IMR-90 (cell line): ENCODE measurements around the gene FNDC4. TPM values are rescaled to one million over a fixed set of nuclear protein-coding genes. Genes with fewer than 3 reads are reported as not detected.

Source experiments
- ATAC-seq: fragments of 200-7000 bp; cut with Tn5 transposase; 2 replicates; pipeline ENCODE4 v1.9.1; 2020; ENCODE audit warnings: low read depth, mild to moderate bottlenecking, moderate library complexity
- BruUV-seq: library from RNA; stranded (reverse); fragments of 400-500 nt; replicated peaks from 2 replicates; lab custom pipeline; 2021; lab: Mats Ljungman, UMichigan
- CTCF ChIA-PET: fragments of 300-600 bp; formaldehyde crosslinking; extraction: SDS; loops from one replicate; lab custom pipeline; 2021; ENCODE audit warnings: antibody characterized with exemption; lab: Yijun Ruan, JAX
- POLR2A ChIA-PET: fragments of 300-600 bp; sonication (Branson Sonifier 250); formaldehyde crosslinking; loops from one replicate; lab custom pipeline; 2022; ENCODE audit warnings: antibody characterized with exemption; ENCODE audit not compliant: unreplicated experiment; lab: Charles Lee
- DNase-seq: peaks from one replicate; pipeline ENCODE4 v3.0.0; 2013
- H2AFZ ChIP-seq: replicated peaks from 2 replicates; pipeline ENCODE3; 2013; ENCODE audit warnings: low read length, mild to moderate bottlenecking; ENCODE audit not compliant: poor library complexity
- H2AK5ac ChIP-seq: 2 replicates; pipeline ENCODE4 v1.6.1; 2013; ENCODE audit warnings: low read depth, low read length, inconsistent platforms
- H2AK9ac ChIP-seq: replicated peaks from 2 replicates; pipeline ENCODE3; 2013; ENCODE audit warnings: mild to moderate bottlenecking, low read depth, low read length, moderate library complexity; ENCODE audit not compliant: poor library complexity
- H2BK120ac ChIP-seq: 2 replicates; pipeline ENCODE4 v1.6.1; 2013; ENCODE audit warnings: low read depth, low read length, inconsistent platforms
- H2BK15ac ChIP-seq: 3 replicates; pipeline ENCODE4 v1.6.1; 2013; ENCODE audit warnings: low read depth, low read length, inconsistent platforms
- H2BK20ac ChIP-seq: 2 replicates; pipeline ENCODE4 v1.6.1; 2013; ENCODE audit warnings: low read depth, mild to moderate bottlenecking, inconsistent platforms, low read length, moderate library complexity
- H2BK5ac ChIP-seq: 2 replicates; pipeline ENCODE4 v1.6.1; 2013; ENCODE audit warnings: mild to moderate bottlenecking, low read depth, low read length, inconsistent platforms; ENCODE audit not compliant: poor library complexity, severe bottlenecking
- H3K14ac ChIP-seq: replicated peaks from 2 replicates; pipeline ENCODE4 v1.6.1; 2013; ENCODE audit warnings: low read depth, low read length, inconsistent platforms
- H3K18ac ChIP-seq: 2 replicates; pipeline ENCODE4 v1.6.1; 2013; ENCODE audit warnings: low read depth, low read length, control low read depth
- H3K23ac ChIP-seq: 2 replicates; pipeline ENCODE4 v1.6.1; 2013; ENCODE audit warnings: low read depth, low read length, inconsistent platforms
- H3K27ac ChIP-seq: 2 replicates; pipeline ENCODE4 v1.5.1; 2013; ENCODE audit warnings: mild to moderate bottlenecking, control low read depth, low read length; ENCODE audit not compliant: insufficient read depth
- H3K27me3 ChIP-seq: 2 replicates; pipeline ENCODE4 v1.6.1; 2013; ENCODE audit warnings: low read length; ENCODE audit not compliant: control insufficient read depth, insufficient read depth
- H3K36me3 ChIP-seq: 2 replicates; pipeline ENCODE4 v1.6.1; 2013; ENCODE audit warnings: low read length, mixed read lengths; ENCODE audit not compliant: control insufficient read depth, insufficient read depth
- H3K4ac ChIP-seq: 2 replicates; pipeline ENCODE4 v1.6.1; 2013; ENCODE audit warnings: low read depth, low read length, inconsistent platforms
- H3K4me1 ChIP-seq: 2 replicates; pipeline ENCODE4 v1.6.1; 2013; ENCODE audit warnings: low read length, mixed read lengths; ENCODE audit not compliant: control insufficient read depth, insufficient read depth
- H3K4me2 ChIP-seq: 2 replicates; pipeline ENCODE4 v1.6.1; 2013; ENCODE audit warnings: low read depth, mild to moderate bottlenecking, control low read depth, low read length, moderate library complexity
- H3K4me3 ChIP-seq: 2 replicates; pipeline ENCODE4 v1.5.1; 2013; ENCODE audit warnings: low read depth, mild to moderate bottlenecking, control low read depth, low read length, moderate library complexity; ENCODE audit not compliant: insufficient read depth
- H3K56ac ChIP-seq: 2 replicates; pipeline ENCODE4 v1.6.1; 2013; ENCODE audit warnings: low read length, inconsistent platforms; ENCODE audit not compliant: insufficient read depth; ENCODE audit errors: extremely low read depth
- H3K79me1 ChIP-seq, 2 experiments: 2 replicates each; pipeline ENCODE4 v1.6.1; 2013; ENCODE audit warnings: low read length in 2 of 2, inconsistent platforms in 1 of 2, low read depth in 1 of 2
- H3K9ac ChIP-seq: 2 replicates; pipeline ENCODE4 v1.6.1; 2013; ENCODE audit warnings: low read depth, low read length, control low read depth
- H3K9me1 ChIP-seq: 2 replicates; pipeline ENCODE4 v1.6.1; 2013; ENCODE audit warnings: low read length, inconsistent platforms; ENCODE audit not compliant: insufficient read depth
- H3K9me3 ChIP-seq: 2 replicates; pipeline ENCODE4 v1.6.1; 2013; ENCODE audit warnings: low read length; ENCODE audit not compliant: control insufficient read depth, insufficient read depth
- H4K20me1 ChIP-seq: 2 replicates; pipeline ENCODE4 v1.6.1; 2013; ENCODE audit warnings: low read length, inconsistent platforms; ENCODE audit not compliant: insufficient read depth
- H4K5ac ChIP-seq: 2 replicates; pipeline ENCODE4 v1.6.1; 2013; ENCODE audit warnings: mild to moderate bottlenecking, low read depth, low read length, control low read depth
- H4K8ac ChIP-seq, 2 experiments: 2 replicates each; pipeline ENCODE4 v1.6.1; 2013; ENCODE audit warnings: low read depth in 2 of 2, low read length in 2 of 2, control low read depth in 1 of 2, inconsistent platforms in 1 of 2
- H4K91ac ChIP-seq: 2 replicates; pipeline ENCODE4 v1.6.1; 2013; ENCODE audit warnings: low read depth, low read length, inconsistent platforms; ENCODE audit not compliant: insufficient read depth
- BHLHE40 ChIP-seq: fragments of 150-350 bp; IDR thresholded peaks from 2 replicates; pipeline ENCODE4 v1.6.1; 2016; ENCODE audit warnings: mild to moderate bottlenecking, low read depth, low read length
- CEBPB ChIP-seq: IDR thresholded peaks from 2 replicates; pipeline ENCODE4 v1.6.1; 2012; ENCODE audit warnings: low read depth, low read length, improper control_type of control experiment
- CHD1 ChIP-seq: IDR thresholded peaks from 2 replicates; pipeline ENCODE4 v1.6.1; 2012; ENCODE audit warnings: low read depth, low read length, improper control_type of control experiment
- FOS ChIP-seq: fragments of 150-350 bp; IDR thresholded peaks from 2 replicates; pipeline ENCODE4 v1.6.1; 2016; ENCODE audit warnings: low read depth, low read length
- MAFK ChIP-seq: IDR thresholded peaks from 2 replicates; pipeline ENCODE4 v1.6.1; 2012; ENCODE audit warnings: low read depth, low read length, improper control_type of control experiment
- MAZ ChIP-seq: IDR thresholded peaks from 2 replicates; pipeline ENCODE4 v1.6.1; 2012; ENCODE audit warnings: low read depth, mild to moderate bottlenecking, low read length, improper control_type of control experiment, moderate library complexity, borderline replicate concordance
- MXI1 ChIP-seq: IDR thresholded peaks from 2 replicates; pipeline ENCODE4 v1.6.1; 2012; ENCODE audit warnings: low read depth, mild to moderate bottlenecking, low read length, moderate library complexity, borderline replicate concordance
- NFE2L2 ChIP-seq: fragments of 150-350 bp; IDR thresholded peaks from 2 replicates; pipeline ENCODE4 v1.6.1; 2016; ENCODE audit warnings: low read depth, mild to moderate bottlenecking, low read length
- POLR2A ChIP-seq: IDR thresholded peaks from 2 replicates; pipeline ENCODE4 v1.6.1; 2012; ENCODE audit warnings: mild to moderate bottlenecking, low read depth, low read length
- RAD21 ChIP-seq: IDR thresholded peaks from 2 replicates; pipeline ENCODE4 v1.6.1; 2012; ENCODE audit warnings: low read length, improper control_type of control experiment
- RCOR1 ChIP-seq: IDR thresholded peaks from 2 replicates; pipeline ENCODE4 v1.6.1; 2012; ENCODE audit warnings: mild to moderate bottlenecking, low read length, improper control_type of control experiment; ENCODE audit not compliant: insufficient replicate concordance
- RFX5 ChIP-seq: IDR thresholded peaks from 2 replicates; pipeline ENCODE4 v1.8.0; 2012; ENCODE audit warnings: low read depth, mild to moderate bottlenecking, low read length, moderate library complexity
- SMC3 ChIP-seq: fragments of 150-350 bp; IDR thresholded peaks from 2 replicates; pipeline ENCODE4 v1.6.1; 2016; ENCODE audit warnings: low read depth, mild to moderate bottlenecking, antibody characterized with exemption, low read length, moderate library complexity
- WGBS, 2 experiments: methylation state at CpG; one replicate each; pipeline versions ENCODE4 v1.1.5 to v1.1.7; 2013; ENCODE audit warnings: missing lambda C conversion rate in 2 of 2; ENCODE audit not compliant: insufficient read length in 1 of 2; ENCODE audit errors: extremely low coverage in 2 of 2; 5-methylcytosine and 5-hydroxymethylcytosine counted together
- dilution Hi-C: fragments of 300-500 bp; cut with HindIII; formaldehyde crosslinking; loops from one replicate; pipeline ENCODE4 v1.14.3; 2018; ENCODE audit warnings: low sequenced_read_pairs; ENCODE audit not compliant: unreplicated experiment
- in situ Hi-C: fragments of 300-500 bp; cut with MboI; formaldehyde crosslinking; loops from 3 replicates; pipeline ENCODE4 v1.14.3; 2019; ENCODE audit warnings: low sequenced_read_pairs, inconsistent platforms, mixed read lengths
- intact Hi-C: fragments of 100-400 bp; cut with micrococcal nuclease; formaldehyde crosslinking; loops from 2 replicates; pipeline ENCODE4 v1.10.0; 2022
- polyA plus RNA-seq, 3 experiments: library from polyadenylated mRNA; depleted of rRNA; stranded (reverse); fragments of >200 nt; gene quantifications; 2 replicates each; pipeline ENCODE4 v1.2.3, GENCODE V29; 2012; ENCODE audit warnings: low replicate concordance in 1 of 3
- total RNA-seq: library from RNA; depleted of rRNA; stranded (reverse); fragments of >200 nt; gene quantifications from 2 replicates; pipeline ENCODE4 v1.2.3, GENCODE V29; 2012
- TF ChIP-seq, protein P1 (sequence below): fragments of 150-350 bp; IDR thresholded peaks from 2 replicates; pipeline ENCODE4 v1.6.1; 2016; ENCODE audit warnings: low read depth, mild to moderate bottlenecking, low read length, moderate library complexity, borderline replicate concordance
- TF ChIP-seq, protein P2 (sequence below): fragments of 150-350 bp; IDR thresholded peaks from 2 replicates; pipeline ENCODE4 v1.6.1; 2017; ENCODE audit warnings: mild to moderate bottlenecking, antibody characterized with exemption, low read length, low read depth
- TF ChIP-seq, protein P3 (sequence below): conservative IDR thresholded peaks from 2 replicates; pipeline ENCODE4 v1.5.1; 2012; ENCODE audit warnings: mild to moderate bottlenecking, low read depth, low read length, improper control_type of control experiment

The FNDC4 gene
- total and polyA plus RNA-seq, 2 of the 4 experiments (the other 2 are of a cell fraction): 7.3 to 11.1 TPM

DNA sequence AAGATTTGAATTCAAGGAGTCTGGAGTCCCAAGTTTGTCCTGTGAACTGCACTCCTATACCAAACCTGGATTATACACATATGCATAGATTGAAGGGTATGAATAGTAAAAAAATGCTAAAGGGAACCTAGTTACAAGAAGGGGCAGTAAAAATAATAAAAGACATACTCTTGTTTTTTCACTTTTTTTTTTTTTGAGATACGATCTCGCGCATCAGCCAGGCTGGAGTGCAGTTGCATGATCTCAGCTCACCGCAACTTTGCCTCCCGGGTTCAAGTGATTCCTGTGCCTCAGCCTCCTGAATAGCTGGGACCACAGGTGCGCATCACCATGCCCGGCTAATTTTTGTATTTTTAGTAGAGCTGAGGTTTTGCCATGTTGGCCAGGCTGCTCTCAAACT is 30.6 kb downstream of the FNDC4 start:
- H2BK15ac ChIP-seq: no peak overlapping the region
- ATAC-seq (no peak), DNase-seq (no peak)
- no peak overlapping the region for H4K91ac ChIP-seq
- no peak overlapping the region for H3K56ac ChIP-seq
- intact Hi-C loops: no loop called here
- BruUV-seq: no TSS peak
- no peak overlapping the region for H3K4ac ChIP-seq
- H4K20me1 ChIP-seq: no peaks in the 10 kb centered on the region
- H3K4me3 ChIP-seq: no peak overlapping the region
- H4K5ac ChIP-seq: no peak overlapping the region
- TF ChIP-seq CEBPB (no peak), BHLHE40 (no peak), NFE2L2 (no peak), RCOR1 (no peak), FOS (no peak), POLR2A (no peak), RFX5 (no peak), MXI1 (no peak), SMC3 (no peak), RAD21 (no peak), MAFK (no peak), MAZ (no peak), CHD1 (no peak)
- TF ChIP-seq, protein P1, sequence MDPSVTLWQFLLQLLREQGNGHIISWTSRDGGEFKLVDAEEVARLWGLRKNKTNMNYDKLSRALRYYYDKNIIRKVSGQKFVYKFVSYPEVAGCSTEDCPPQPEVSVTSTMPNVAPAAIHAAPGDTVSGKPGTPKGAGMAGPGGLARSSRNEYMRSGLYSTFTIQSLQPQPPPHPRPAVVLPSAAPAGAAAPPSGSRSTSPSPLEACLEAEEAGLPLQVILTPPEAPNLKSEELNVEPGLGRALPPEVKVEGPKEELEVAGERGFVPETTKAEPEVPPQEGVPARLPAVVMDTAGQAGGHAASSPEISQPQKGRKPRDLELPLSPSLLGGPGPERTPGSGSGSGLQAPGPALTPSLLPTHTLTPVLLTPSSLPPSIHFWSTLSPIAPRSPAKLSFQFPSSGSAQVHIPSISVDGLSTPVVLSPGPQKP: no peak
- TF ChIP-seq, protein P2, sequence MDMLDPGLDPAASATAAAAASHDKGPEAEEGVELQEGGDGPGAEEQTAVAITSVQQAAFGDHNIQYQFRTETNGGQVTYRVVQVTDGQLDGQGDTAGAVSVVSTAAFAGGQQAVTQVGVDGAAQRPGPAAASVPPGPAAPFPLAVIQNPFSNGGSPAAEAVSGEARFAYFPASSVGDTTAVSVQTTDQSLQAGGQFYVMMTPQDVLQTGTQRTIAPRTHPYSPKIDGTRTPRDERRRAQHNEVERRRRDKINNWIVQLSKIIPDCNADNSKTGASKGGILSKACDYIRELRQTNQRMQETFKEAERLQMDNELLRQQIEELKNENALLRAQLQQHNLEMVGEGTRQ: no peak
- TF ChIP-seq, protein P3, sequence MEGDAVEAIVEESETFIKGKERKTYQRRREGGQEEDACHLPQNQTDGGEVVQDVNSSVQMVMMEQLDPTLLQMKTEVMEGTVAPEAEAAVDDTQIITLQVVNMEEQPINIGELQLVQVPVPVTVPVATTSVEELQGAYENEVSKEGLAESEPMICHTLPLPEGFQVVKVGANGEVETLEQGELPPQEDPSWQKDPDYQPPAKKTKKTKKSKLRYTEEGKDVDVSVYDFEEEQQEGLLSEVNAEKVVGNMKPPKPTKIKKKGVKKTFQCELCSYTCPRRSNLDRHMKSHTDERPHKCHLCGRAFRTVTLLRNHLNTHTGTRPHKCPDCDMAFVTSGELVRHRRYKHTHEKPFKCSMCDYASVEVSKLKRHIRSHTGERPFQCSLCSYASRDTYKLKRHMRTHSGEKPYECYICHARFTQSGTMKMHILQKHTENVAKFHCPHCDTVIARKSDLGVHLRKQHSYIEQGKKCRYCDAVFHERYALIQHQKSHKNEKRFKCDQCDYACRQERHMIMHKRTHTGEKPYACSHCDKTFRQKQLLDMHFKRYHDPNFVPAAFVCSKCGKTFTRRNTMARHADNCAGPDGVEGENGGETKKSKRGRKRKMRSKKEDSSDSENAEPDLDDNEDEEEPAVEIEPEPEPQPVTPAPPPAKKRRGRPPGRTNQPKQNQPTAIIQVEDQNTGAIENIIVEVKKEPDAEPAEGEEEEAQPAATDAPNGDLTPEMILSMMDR: no peak
- H3K18ac ChIP-seq: no peak overlapping the region
- no peak overlapping the region for H3K9ac ChIP-seq
- POLR2A ChIA-PET: interaction anchor here (0.6 kb wide), 1 partner anchor 12 kb away, joined by 8 read pairs; no protein-coding TSS in a partner anchor
- no peak overlapping the region for H2BK20ac ChIP-seq
- no peak overlapping the region for H3K4me2 ChIP-seq
- H3K9me1 ChIP-seq: peaks cover 4% of the 10 kb centered on the region; the same call in 1 of the 2 replicates
- no peaks in the 10 kb centered on the region for H3K27me3 ChIP-seq
- H3K27ac ChIP-seq: no peak overlapping the region
- peaks cover 17% of the 10 kb centered on the region for H3K36me3 ChIP-seq
- CTCF ChIA-PET: no interaction called here
- no peak overlapping the region for H2BK5ac ChIP-seq
- H2AK5ac ChIP-seq: no peak overlapping the region
- no peak overlapping the region for H4K8ac ChIP-seq
- dilution Hi-C loops: no loop called here
- no peaks in the 10 kb centered on the region for H3K79me1 ChIP-seq
- no peak overlapping the region for H3K14ac ChIP-seq
- no peaks in the 10 kb centered on the region for H3K4me1 ChIP-seq
- H3K9me3 ChIP-seq: no peaks in the 10 kb centered on the region
- no peak overlapping the region for H2AFZ ChIP-seq
- no peak overlapping the region for H2AK9ac ChIP-seq
- no peak overlapping the region for H3K23ac ChIP-seq
- no peak overlapping the region for H2BK120ac ChIP-seq
- in situ Hi-C loops: no loop called here
- 100% methylated on average over 4 of the region's 7 CpGs; no CpG with 5 or more reads in 1 of the 2 experiments for WGBS, 2 experiments
